ENCODE data around the gene TIMP4.

TIMP4 gene

DNA sequence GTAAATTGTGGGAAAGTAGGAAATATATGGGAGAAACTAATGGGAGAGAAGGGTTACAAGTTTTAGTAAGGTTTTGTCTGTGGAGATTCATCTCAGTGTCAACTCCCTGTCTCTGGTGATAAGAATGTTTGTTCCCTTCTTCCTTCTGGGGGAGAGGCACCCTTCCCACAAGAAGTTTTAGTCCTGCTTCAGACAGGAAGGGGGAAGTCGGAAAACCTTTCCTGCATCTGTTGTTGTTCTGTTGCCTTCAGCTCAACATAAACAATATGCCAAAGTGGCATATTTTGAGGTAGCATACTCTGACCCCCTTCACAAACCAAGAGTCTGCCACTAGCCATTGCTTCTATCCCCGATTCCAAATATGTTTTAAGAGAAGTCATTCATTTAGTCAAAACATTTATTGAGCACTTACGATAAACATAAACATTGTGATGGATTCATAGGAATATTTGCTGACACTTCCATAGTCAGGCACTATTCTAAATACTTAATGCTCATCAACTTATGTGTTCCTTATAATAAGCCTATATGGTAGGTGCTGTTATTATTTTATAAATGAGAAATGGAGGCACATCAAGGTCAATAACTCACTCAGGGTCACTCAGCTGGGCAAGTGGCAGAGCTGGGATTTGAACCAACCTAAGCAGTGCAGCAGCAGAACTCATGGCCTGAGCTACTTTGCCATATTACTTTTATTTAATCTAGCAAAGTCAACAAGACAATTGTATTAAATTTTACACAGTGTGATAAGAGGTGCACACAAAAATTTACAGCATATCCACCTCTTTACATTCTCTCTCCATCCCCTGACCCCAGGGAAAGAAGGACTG, 34.2 kb upstream of the TIMP4 start:
- Histone ChIP-seq H3K9ac (ENCODE audit: low read depth, low read length) (no peak overlapping the region), H3K27ac (ENCODE audit: low read depth, low read length) (no peak overlapping the region), H3K4me1 (ENCODE audit: insufficient read depth, low read length) (peaks cover 4% of the 10 kb centered on the region; the same call in 1 of the 2 replicates), H3K9me3 (ENCODE audit: insufficient read depth, low read depth, low read length) (no peaks in the 10 kb centered on the region), H3K4me3 (ENCODE audit: low read length) (no peak overlapping the region), H3K36me3 (ENCODE audit: insufficient read depth, low read length) (no peaks in the 10 kb centered on the region), H3K27me3 (ENCODE audit: insufficient read depth, low read length) (no peaks in the 10 kb centered on the region)
- 95% methylated on average over 3 of the region's 3 CpGs for WGBS

GRCh38 chr3:12192173-12192572, 33.5 kb upstream of the TIMP4 start:
- Histone ChIP-seq H3K27ac (ENCODE audit: low read depth, low read length) (no peak overlapping the region), H3K4me3 (ENCODE audit: low read length) (no peak overlapping the region), H3K9me3 (ENCODE audit: insufficient read depth, low read depth, low read length) (no peaks in the 10 kb centered on the region), H3K36me3 (ENCODE audit: insufficient read depth, low read length) (no peaks in the 10 kb centered on the region), H3K4me1 (ENCODE audit: insufficient read depth, low read length) (peaks cover 4% of the 10 kb centered on the region; the same call in 1 of the 2 replicates), H3K27me3 (ENCODE audit: insufficient read depth, low read length) (no peaks in the 10 kb centered on the region), H3K9ac (ENCODE audit: low read depth, low read length) (no peak overlapping the region)
- WGBS = 95% methylated on average over 8 of the region's 8 CpGs

DNA sequence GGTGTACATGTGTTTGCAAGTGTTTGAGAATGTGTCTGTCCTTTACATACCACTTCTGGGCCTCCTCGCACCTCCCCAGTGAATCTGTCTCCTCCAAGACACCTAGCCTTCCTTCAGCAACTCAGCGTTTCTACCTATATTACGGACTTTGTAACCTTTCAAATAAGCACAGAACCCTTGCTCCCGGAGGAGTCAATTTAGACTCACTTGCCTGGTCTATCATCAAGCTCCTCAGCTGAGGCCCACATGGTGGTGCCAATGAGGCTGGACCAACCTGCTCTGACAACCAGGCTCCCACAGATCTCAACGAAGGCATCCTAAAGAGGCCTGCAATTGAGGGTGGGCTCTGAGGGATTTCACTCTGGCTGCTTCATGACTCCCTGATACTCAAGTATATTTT, 32.8 kb upstream of the TIMP4 start:
- Histone ChIP-seq H3K9me3 (ENCODE audit: insufficient read depth, low read depth, low read length) (no peaks in the 10 kb centered on the region), H3K27ac (ENCODE audit: low read depth, low read length) (no peak overlapping the region), H3K27me3 (ENCODE audit: insufficient read depth, low read length) (no peaks in the 10 kb centered on the region), H3K36me3 (ENCODE audit: insufficient read depth, low read length) (no peaks in the 10 kb centered on the region), H3K9ac (ENCODE audit: low read depth, low read length) (no peak overlapping the region), H3K4me3 (ENCODE audit: low read length) (no peak overlapping the region), H3K4me1 (ENCODE audit: insufficient read depth, low read length) (peaks cover 4% of the 10 kb centered on the region; the same call in 1 of the 2 replicates)
- WGBS = 95% methylated on average over 5 of the region's 5 CpGs

DNA sequence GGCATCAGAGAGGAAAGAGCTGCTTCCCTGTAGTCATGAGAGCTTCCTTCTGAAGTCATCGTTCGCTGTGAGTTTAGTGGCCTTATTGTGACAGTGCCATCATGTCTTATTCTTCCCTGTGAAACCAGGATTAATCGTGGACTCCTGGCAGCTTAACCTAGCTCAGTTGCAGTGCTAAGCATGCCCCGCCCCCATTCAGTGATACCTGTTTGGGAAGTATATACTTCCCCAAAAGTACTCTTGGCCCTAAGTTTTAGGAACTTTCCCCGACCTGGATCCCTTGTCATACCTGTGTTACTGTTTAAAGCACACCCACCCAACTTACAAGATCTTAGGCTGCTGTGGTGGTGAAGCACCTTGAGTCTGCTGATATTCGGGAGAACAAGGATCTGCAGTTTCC, 32.1 kb upstream of the TIMP4 start:
- no peaks in the 10 kb centered on the region for H3K27me3 ChIP-seq (ENCODE audit: insufficient read depth, low read length)
- no peaks in the 10 kb centered on the region for H3K36me3 ChIP-seq (ENCODE audit: insufficient read depth, low read length)
- no peak overlapping the region for H3K4me3 ChIP-seq (ENCODE audit: low read length)
- WGBS = 97% methylated on average over 6 of the region's 6 CpGs
- no peaks in the 10 kb centered on the region for H3K9me3 ChIP-seq (ENCODE audit: insufficient read depth, low read depth, low read length)
- H3K27ac ChIP-seq (ENCODE audit: low read depth, low read length) = no peak overlapping the region
- peaks cover 4% of the 10 kb centered on the region; the same call in 1 of the 2 replicates for H3K4me1 ChIP-seq (ENCODE audit: insufficient read depth, low read length)
- no peak overlapping the region for H3K9ac ChIP-seq (ENCODE audit: low read depth, low read length)

- 90% methylated on average over 8 of the region's 9 CpGs for WGBS
- Histone ChIP-seq H3K4me1 (ENCODE audit: insufficient read depth, low read length) (peaks cover under 1% of the 10 kb centered on the region; the same call in 1 of the 2 replicates), H3K36me3 (ENCODE audit: insufficient read depth, low read length) (no peaks in the 10 kb centered on the region), H3K27me3 (ENCODE audit: insufficient read depth, low read length) (no peaks in the 10 kb centered on the region), H3K4me3 (ENCODE audit: low read length) (no peak overlapping the region), H3K27ac (ENCODE audit: low read depth, low read length) (no peak overlapping the region), H3K9me3 (ENCODE audit: insufficient read depth, low read depth, low read length) (no peaks in the 10 kb centered on the region), H3K9ac (ENCODE audit: low read depth, low read length) (no peak overlapping the region)
Measured at GRCh38 chr3:12190221-12190807, 31.6 kb upstream of the TIMP4 start.

DNA sequence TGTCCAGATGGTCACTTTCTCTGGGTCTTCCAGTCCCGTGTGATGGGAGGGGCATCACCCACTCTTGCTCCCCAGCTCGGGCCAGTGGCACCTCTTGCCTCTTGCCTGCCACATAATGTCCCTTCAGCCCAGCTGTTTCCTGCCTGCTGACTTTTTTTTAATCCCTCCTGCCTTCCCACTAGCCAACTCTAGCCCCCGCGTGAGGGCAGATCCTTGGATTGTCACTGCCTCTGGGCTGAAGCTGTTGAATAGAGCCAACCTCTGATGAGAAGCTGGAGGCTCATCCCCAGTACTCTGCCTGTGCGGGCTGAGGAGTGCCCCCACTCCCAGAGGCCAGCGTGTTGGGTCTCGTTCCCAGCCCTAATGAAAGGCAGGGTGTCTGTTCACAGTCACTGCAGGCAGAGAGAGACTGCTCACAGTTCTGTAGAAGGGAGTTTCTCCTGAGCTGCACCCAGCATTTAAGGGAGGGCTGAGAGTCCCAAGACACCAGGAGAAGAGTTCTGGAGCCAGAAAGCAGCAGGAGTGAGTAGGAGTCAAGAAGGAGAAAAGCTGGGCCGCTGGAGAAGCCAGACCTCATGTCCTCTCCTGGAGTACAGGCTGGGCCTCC, 30.1 kb upstream of the TIMP4 start:
- no peak overlapping the region for H3K4me3 ChIP-seq (ENCODE audit: low read length)
- H3K27me3 ChIP-seq (ENCODE audit: insufficient read depth, low read length) = no peaks in the 10 kb centered on the region
- no peaks in the 10 kb centered on the region for H3K9me3 ChIP-seq (ENCODE audit: insufficient read depth, low read depth, low read length)
- H3K36me3 ChIP-seq (ENCODE audit: insufficient read depth, low read length) = no peaks in the 10 kb centered on the region
- no peaks in the 10 kb centered on the region for H3K4me1 ChIP-seq (ENCODE audit: insufficient read depth, low read length)
- H3K9ac ChIP-seq (ENCODE audit: low read depth, low read length) = no peak overlapping the region
- WGBS = 93% methylated on average over 8 of the region's 8 CpGs
- H3K27ac ChIP-seq (ENCODE audit: low read depth, low read length) = no peak overlapping the region

- 84% methylated on average over 4 of the region's 4 CpGs for WGBS
- no peak overlapping the region for H3K9ac ChIP-seq (ENCODE audit: low read depth, low read length)
- H3K9me3 ChIP-seq (ENCODE audit: insufficient read depth, low read depth, low read length) = no peaks in the 10 kb centered on the region
- no peaks in the 10 kb centered on the region for H3K36me3 ChIP-seq (ENCODE audit: insufficient read depth, low read length)
- no peaks in the 10 kb centered on the region for H3K4me1 ChIP-seq (ENCODE audit: insufficient read depth, low read length)
- no peaks in the 10 kb centered on the region for H3K27me3 ChIP-seq (ENCODE audit: insufficient read depth, low read length)
- no peak overlapping the region for H3K4me3 ChIP-seq (ENCODE audit: low read length)
- no peak overlapping the region for H3K27ac ChIP-seq (ENCODE audit: low read depth, low read length)
Measured at GRCh38 chr3:12188328-12188648, 29.6 kb upstream of the TIMP4 start.

DNA sequence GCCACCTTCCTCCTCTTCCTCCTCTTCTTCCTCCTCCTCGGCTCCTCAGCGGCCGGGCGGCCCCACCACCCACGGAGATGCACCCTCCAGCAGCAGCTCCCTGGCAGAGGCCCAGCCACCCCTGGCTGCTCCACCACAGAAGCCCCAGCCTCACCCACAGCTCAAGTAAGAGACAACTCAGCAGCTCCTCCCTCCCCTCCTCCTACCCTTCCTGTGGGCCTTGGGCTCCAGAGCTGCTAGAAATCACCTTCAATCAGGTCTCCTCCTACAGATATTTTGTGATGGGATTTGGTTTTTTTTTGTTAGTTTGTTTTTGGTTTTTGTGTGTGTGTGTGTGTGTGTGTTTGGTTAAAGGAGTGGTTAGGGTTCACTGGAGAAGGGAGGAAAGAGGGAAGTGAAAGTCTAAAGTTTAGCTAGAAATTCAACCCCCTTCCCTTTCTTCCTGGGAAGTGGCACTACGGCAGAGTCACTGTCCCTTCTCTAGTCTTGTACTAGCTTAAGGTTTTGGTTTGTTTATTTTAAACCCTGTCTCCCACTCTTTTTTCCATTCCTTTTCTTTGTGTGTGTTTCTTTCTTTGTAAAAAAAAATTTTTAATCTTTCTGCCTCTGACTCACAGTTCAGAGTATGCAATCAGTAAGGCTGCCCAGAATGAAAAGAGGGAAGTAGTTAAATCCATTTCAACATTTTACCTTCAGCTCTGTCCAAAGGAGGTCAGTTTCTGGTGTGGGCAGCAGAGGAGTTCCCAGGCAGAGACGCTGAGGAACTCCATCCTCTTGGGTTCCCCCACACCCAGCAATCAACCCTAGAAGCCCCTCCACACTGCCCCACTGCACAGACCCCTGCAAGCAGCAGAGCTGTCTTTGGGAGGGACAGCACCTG, 29.0 kb upstream of the TIMP4 start:
- H3K4me3 ChIP-seq (ENCODE audit: low read length) = no peak overlapping the region
- H3K27ac ChIP-seq (ENCODE audit: low read depth, low read length) = no peak overlapping the region
- no peaks in the 10 kb centered on the region for H3K36me3 ChIP-seq (ENCODE audit: insufficient read depth, low read length)
- H3K4me1 ChIP-seq (ENCODE audit: insufficient read depth, low read length) = no peaks in the 10 kb centered on the region
- WGBS = 88% methylated on average over 6 of the region's 7 CpGs
- H3K9me3 ChIP-seq (ENCODE audit: insufficient read depth, low read depth, low read length) = no peaks in the 10 kb centered on the region
- no peaks in the 10 kb centered on the region for H3K27me3 ChIP-seq (ENCODE audit: insufficient read depth, low read length)
- H3K9ac ChIP-seq (ENCODE audit: low read depth, low read length) = no peak overlapping the region

- H3K27me3 ChIP-seq (ENCODE audit: insufficient read depth, low read length) = no peaks in the 10 kb centered on the region
- WGBS = 91% methylated on average over 8 of the region's 8 CpGs
- H3K27ac ChIP-seq (ENCODE audit: low read depth, low read length) = no peak overlapping the region
- no peaks in the 10 kb centered on the region for H3K36me3 ChIP-seq (ENCODE audit: insufficient read depth, low read length)
- no peaks in the 10 kb centered on the region for H3K4me1 ChIP-seq (ENCODE audit: insufficient read depth, low read length)
- no peak overlapping the region for H3K4me3 ChIP-seq (ENCODE audit: low read length)
- no peak overlapping the region for H3K9ac ChIP-seq (ENCODE audit: low read depth, low read length)
- no peaks in the 10 kb centered on the region for H3K9me3 ChIP-seq (ENCODE audit: insufficient read depth, low read depth, low read length)
Measured at GRCh38 chr3:12186515-12187286, 28.0 kb upstream of the TIMP4 start.

- WGBS = 79% methylated on average over 4 of the region's 4 CpGs
- H3K4me3 ChIP-seq (ENCODE audit: low read length) = no peak overlapping the region
- no peaks in the 10 kb centered on the region for H3K36me3 ChIP-seq (ENCODE audit: insufficient read depth, low read length)
- H3K9me3 ChIP-seq (ENCODE audit: insufficient read depth, low read depth, low read length) = no peaks in the 10 kb centered on the region
- no peaks in the 10 kb centered on the region for H3K27me3 ChIP-seq (ENCODE audit: insufficient read depth, low read length)
- no peaks in the 10 kb centered on the region for H3K4me1 ChIP-seq (ENCODE audit: insufficient read depth, low read length)
- no peak overlapping the region for H3K9ac ChIP-seq (ENCODE audit: low read depth, low read length)
- H3K27ac ChIP-seq (ENCODE audit: low read depth, low read length) = no peak overlapping the region
Measured at GRCh38 chr3:12186046-12186445, 27.3 kb upstream of the TIMP4 start.

Measured in HUES64 (cell line).